WTC11 (cell line): ENCODE measurements around the gene GRK1. TPM values are rescaled to one million over a fixed set of nuclear protein-coding genes. Genes with fewer than 3 reads are reported as not detected.
A peak's percentile ranks its signal among the peaks of the same experiment; 100 is the strongest.

Experiments
- ATAC-seq: fragments of 200-7000 bp; cut with Tn5 transposase; 2 replicates; pipeline ENCODE4 v1.10.0; 2021; ENCODE audit warnings: mild to moderate bottlenecking, moderate library complexity
- CTCF ChIA-PET: fragments of 300-600 bp; sonication (Branson Sonifier 250); formaldehyde crosslinking; loops from one replicate; lab custom pipeline; 2021; ENCODE audit warnings: antibody characterized with exemption; lab: Charles Lee
- POLR2A ChIA-PET: fragments of 350-600 bp; sonication (Branson Sonifier 250); formaldehyde crosslinking; loops from one replicate; lab custom pipeline; 2021; ENCODE audit warnings: antibody characterized with exemption; lab: Charles Lee
- DNase-seq: peaks from one replicate; pipeline ENCODE4 v3.0.0; 2021; ENCODE audit warnings: low spot score
- H3K27ac Mint-ChIP-seq: 2 replicates; pipeline ENCODE4 v1.8.0; 2021; ENCODE audit warnings: mixed read lengths
- H3K27me3 Mint-ChIP-seq: 2 replicates; pipeline ENCODE4 v1.8.0; 2021; ENCODE audit warnings: low read depth, mild to moderate bottlenecking, moderate library complexity, mixed read lengths
- H3K36me3 Mint-ChIP-seq: 2 replicates; pipeline ENCODE4 v1.8.0; 2021; ENCODE audit warnings: mixed read lengths
- H3K4me1 Mint-ChIP-seq: 2 replicates; pipeline ENCODE4 v1.8.0; 2022; ENCODE audit warnings: mixed read lengths
- H3K4me3 Mint-ChIP-seq: 2 replicates; pipeline ENCODE4 v1.8.0; 2021; ENCODE audit warnings: mild to moderate bottlenecking, moderate library complexity, mixed read lengths
- H3K9me3 Mint-ChIP-seq: 2 replicates; pipeline ENCODE4 v1.8.0; 2021; ENCODE audit warnings: mixed read lengths
- GABPB1 ChIP-seq: sonication (generic); formaldehyde crosslinking; IDR thresholded peaks from 2 replicates; pipeline ENCODE4 v1.8.1; 2023; ENCODE audit warnings: mild to moderate bottlenecking, missing genetic modification reagents
- SP1 ChIP-seq: sonication (generic); formaldehyde crosslinking; conservative IDR thresholded peaks from 2 replicates; pipeline ENCODE4 v1.8.1; 2022; ENCODE audit warnings: missing genetic modification reagents
- STAT6 ChIP-seq: sonication (generic); formaldehyde crosslinking; conservative IDR thresholded peaks from 2 replicates; pipeline ENCODE4 v1.8.1; 2023; ENCODE audit warnings: mild to moderate bottlenecking, low read depth, missing genetic modification reagents, moderate library complexity
- ZBTB43 ChIP-seq: sonication (generic); formaldehyde crosslinking; IDR thresholded peaks from 2 replicates; pipeline ENCODE4 v1.8.1; 2023; ENCODE audit warnings: mild to moderate bottlenecking, missing genetic modification reagents
- ZNF532 ChIP-seq: fragments of 250-450 bp; sonication (Bioruptor Pico); IDR thresholded peaks from 2 replicates; pipeline ENCODE4 v1.9.0; 2021; ENCODE audit warnings: mild to moderate bottlenecking, borderline replicate concordance
- ZNF671 ChIP-seq: fragments of 250-450 bp; sonication (Bioruptor Pico); IDR thresholded peaks from 2 replicates; pipeline ENCODE4 v1.8.0; 2021; ENCODE audit warnings: mild to moderate bottlenecking
- total RNA-seq: library from RNA; stranded (reverse); gene quantifications from 3 replicates; pipeline ENCODE4 v1.2.3, GENCODE V29; 2021
- TF ChIP-seq, protein P1 (sequence below): sonication (generic); formaldehyde crosslinking; IDR thresholded peaks from 2 replicates; pipeline ENCODE4 v1.8.1; 2023; ENCODE audit warnings: mild to moderate bottlenecking, moderate library complexity, missing genetic modification reagents

The GRK1 gene
- total RNA-seq, 1 experiment from 2014 or later = 0.17 TPM

- Mint-ChIP-seq H3K4me1 (peaks cover 11% of the 10 kb centered on the region), H3K27me3 (peaks cover 42% of the 10 kb centered on the region), H3K4me3 (no peak overlapping the region), H3K9me3 (peaks cover 18% of the 10 kb centered on the region), H3K27ac (no peak overlapping the region), H3K36me3 (peaks cover 4% of the 10 kb centered on the region; the same call in 1 of the 2 replicates)
- POLR2A ChIA-PET = no interaction called here
- no peak for DNase-seq
- CTCF ChIA-PET = no interaction called here
- no peak for ATAC-seq
- TF ChIP-seq STAT6 (CRISPR knock-in tag) (no peak), GABPB1 (CRISPR knock-in tag) (peak; percentile 76)
Observed at GRCh38 chr13:113756441-113757097, 89.5 kb downstream of the GRK1 start.

DNA sequence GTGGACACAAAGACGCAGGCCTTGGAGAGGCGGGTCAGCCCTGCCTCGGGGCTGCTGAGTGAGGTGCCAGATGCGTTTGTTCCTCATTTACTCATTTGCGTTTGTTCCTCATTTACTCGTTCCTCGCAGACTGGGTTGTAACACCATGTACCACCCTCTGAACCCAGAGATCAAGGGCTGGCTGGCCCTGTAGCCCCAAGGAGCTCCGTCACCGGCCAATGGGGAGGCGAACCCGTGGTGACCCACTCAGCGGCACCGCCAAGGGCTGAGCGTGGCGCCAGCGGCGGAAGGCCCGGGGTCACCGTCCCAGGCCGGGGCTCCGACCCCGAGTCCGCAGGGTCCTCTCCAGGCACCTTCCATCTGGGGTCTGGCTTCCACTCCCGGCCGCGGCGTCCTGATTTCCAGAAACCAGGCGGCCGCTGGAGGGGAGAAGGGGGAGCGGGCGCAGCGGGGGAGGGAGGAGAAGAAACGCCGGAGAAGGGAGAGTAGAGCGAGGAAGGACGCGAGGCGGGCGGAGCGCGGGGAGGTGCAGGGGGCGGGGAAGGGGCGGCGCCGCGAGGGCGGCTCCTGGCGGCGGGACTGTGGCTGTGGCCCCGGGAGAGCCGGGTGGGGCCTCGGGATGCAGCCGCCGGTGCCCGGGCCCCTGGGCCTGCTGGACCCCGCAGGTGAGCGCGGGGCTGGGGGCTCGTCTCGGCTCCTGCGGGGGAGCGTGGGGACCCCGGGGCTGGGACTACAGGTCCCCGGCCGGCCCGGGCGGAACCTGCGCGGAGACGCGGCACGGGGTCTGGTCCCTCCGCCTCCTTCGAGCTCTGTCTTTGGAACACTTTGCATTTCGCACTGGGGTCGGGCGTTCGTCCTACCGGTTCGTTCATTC, 91.9 kb downstream of the GRK1 start, which contains the start of gene TMEM255B:
TSS of gene TMEM255B (plus strand) at position 576 of the 874 bp plus-strand sequence. CDS start at position 620, 44 bp downstream.
- peaks cover 12% of the 10 kb centered on the region for H3K9me3 Mint-ChIP-seq
- ATAC-seq = peak; percentile 89
- no peak for TF ChIP-seq ZNF671
- TF ChIP-seq, protein P1, sequence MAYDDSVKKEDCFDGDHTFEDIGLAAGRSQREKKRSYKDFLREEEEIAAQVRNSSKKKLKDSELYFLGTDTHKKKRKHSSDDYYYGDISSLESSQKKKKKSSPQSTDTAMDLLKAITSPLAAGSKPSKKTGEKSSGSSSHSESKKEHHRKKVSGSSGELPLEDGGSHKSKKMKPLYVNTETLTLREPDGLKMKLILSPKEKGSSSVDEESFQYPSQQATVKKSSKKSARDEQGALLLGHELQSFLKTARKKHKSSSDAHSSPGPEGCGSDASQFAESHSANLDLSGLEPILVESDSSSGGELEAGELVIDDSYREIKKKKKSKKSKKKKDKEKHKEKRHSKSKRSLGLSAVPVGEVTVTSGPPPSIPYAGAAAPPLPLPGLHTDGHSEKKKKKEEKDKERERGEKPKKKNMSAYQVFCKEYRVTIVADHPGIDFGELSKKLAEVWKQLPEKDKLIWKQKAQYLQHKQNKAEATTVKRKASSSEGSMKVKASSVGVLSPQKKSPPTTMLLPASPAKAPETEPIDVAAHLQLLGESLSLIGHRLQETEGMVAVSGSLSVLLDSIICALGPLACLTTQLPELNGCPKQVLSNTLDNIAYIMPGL (CRISPR knock-in tag) = 0 out of 2 replicates have a peak, but pooled peaks have one; percentile 64
- TF ChIP-seq ZBTB43 (CRISPR knock-in tag) = 0 out of 2 replicates have a peak, but pooled peaks have one; percentile 27
- no peak for TF ChIP-seq ZNF532 (CRISPR knock-in tag)
- TF ChIP-seq SP1 (CRISPR knock-in tag) = peak; percentile 44
- peaks cover 16% of the 10 kb centered on the region for H3K4me1 Mint-ChIP-seq
- DNase-seq = peak; percentile 86
- CTCF ChIA-PET = interaction anchor here (1.0 to 1.6 kb wide), 8 partner anchors 13 to 518 kb away, joined by 3 to 13 read pairs (median 4); no protein-coding TSS in a partner anchor
- POLR2A ChIA-PET = interaction anchor here (1.1 kb wide), 1 partner anchor 11 kb away, joined by 3 read pairs; no protein-coding TSS in a partner anchor
- H3K27ac Mint-ChIP-seq = no peak within 1 kb of the TSS
- peaks cover 43% of the 10 kb centered on the region for H3K27me3 Mint-ChIP-seq
- no peaks in the 10 kb centered on the region for H3K36me3 Mint-ChIP-seq
- H3K4me3 Mint-ChIP-seq = peak within 1 kb of the TSS; percentile 90
